ENCODE data around the gene BMPR1A. TPM values are rescaled to one million over a fixed set of nuclear protein-coding genes. Genes with fewer than 3 reads are reported as not detected.

BMPR1A gene
- total and polyA plus RNA-seq, 2 of the 4 experiments (the other 2 are of a cell fraction): 15.9 to 93.7 TPM

- Histone ChIP-seq H3K4me2 (ENCODE audit: low read depth, low read length) (peak overlapping the region; percentile 97), H2BK20ac (ENCODE audit: low read depth, low read length) (peak overlapping the region; percentile 5; the same call in 1 of the 2 replicates), H2AK5ac (ENCODE audit: low read depth, low read length) (peak overlapping the region; percentile 84), H4K91ac (ENCODE audit: insufficient read depth, low read depth, low read length) (peak overlapping the region; percentile 95), H3K4ac (ENCODE audit: low read depth, low read length) (peak overlapping the region; percentile 87), H2BK15ac (ENCODE audit: low read depth, low read length) (0 out of 3 replicates have a peak overlapping the region, but pooled peaks have one; percentile 10), H2BK120ac (ENCODE audit: low read depth, low read length) (peak overlapping the region; percentile 58), H3K79me1 (ENCODE audit: low read depth in 1 of 2, low read length in 2 of 2) (peaks cover 0 to 40% of the 10 kb centered on the region in 2 experiments; a peak in 3 of 4 replicates), H3K23ac (ENCODE audit: low read depth, low read length) (peak overlapping the region; percentile 70; the same call in 1 of the 2 replicates), H3K14ac (replicated peaks; ENCODE audit: low read depth, low read length) (peak overlapping the region; percentile 88), H2AK9ac (replicated peaks; ENCODE audit: low read depth, low read length, poor library complexity) (peak overlapping the region; percentile 99), H3K4me1 (ENCODE audit: control insufficient read depth, insufficient read depth, low read length) (peaks cover 36% of the 10 kb centered on the region), H3K9me1 (ENCODE audit: insufficient read depth, low read length) (peaks cover 20% of the 10 kb centered on the region), H2BK5ac (ENCODE audit: low read depth, low read length, poor library complexity, severe bottlenecking) (peak overlapping the region; percentile 85), H3K27me3 (ENCODE audit: control insufficient read depth, insufficient read depth, low read length) (no peaks in the 10 kb centered on the region), H3K9ac (ENCODE audit: low read depth, low read length) (peak overlapping the region; percentile 93), H3K27ac (ENCODE audit: insufficient read depth, low read length) (peak overlapping the region; percentile 92), H2AFZ (replicated peaks; ENCODE audit: low read length, poor library complexity) (peak overlapping the region; percentile 92), H3K9me3 (ENCODE audit: control insufficient read depth, insufficient read depth, low read length) (no peaks in the 10 kb centered on the region), H3K56ac (ENCODE audit: extremely low read depth, insufficient read depth, low read length) (peak overlapping the region; percentile 73), H4K8ac (ENCODE audit: low read depth in 2 of 2, low read length in 2 of 2) (peak overlapping the region; percentile 80 to 89; a peak in 3 of 4 replicates), H4K5ac (ENCODE audit: low read depth, low read length) (peak overlapping the region; percentile 86), H3K4me3 (ENCODE audit: insufficient read depth, low read depth, low read length) (peak overlapping the region; percentile 75), H4K20me1 (ENCODE audit: insufficient read depth, low read length) (no peaks in the 10 kb centered on the region; the same call in 1 of the 2 replicates), H3K18ac (ENCODE audit: low read depth, low read length) (peak overlapping the region; percentile 92), H3K36me3 (ENCODE audit: control insufficient read depth, insufficient read depth, low read length) (no peaks in the 10 kb centered on the region)
- no peak for DNase-seq
- in situ Hi-C loops (cut with MboI; ENCODE audit: low sequenced_read_pairs) (no loop called here), dilution Hi-C loops (cut with HindIII; ENCODE audit: low sequenced_read_pairs, unreplicated experiment) (no loop called here), intact Hi-C loops (cut with micrococcal nuclease) (no loop called here)
- ChIA-PET CTCF (no interaction called here), POLR2A (ENCODE audit: unreplicated experiment) (interaction anchor here (0.6 kb wide), 1 partner anchor 18 kb away, joined by 6 read pairs; no protein-coding TSS in a partner anchor)
- BruUV-seq (replicated peaks): no TSS peak
- TF ChIP-seq CHD1 (IDR thresholded peaks at IDR 0.05; ENCODE audit: low read depth, low read length) (peak; percentile 78; the same call in 1 of the 2 replicates), FOS (IDR thresholded peaks at IDR 0.05; ENCODE audit: low read depth, low read length) (no peak), POLR2A (IDR thresholded peaks at IDR 0.05; ENCODE audit: low read depth, low read length) (peak; percentile 90)
- ATAC-seq (ENCODE audit: low read depth): peak; percentile 35
- WGBS, 2 experiments (ENCODE audit: extremely low coverage in 2 of 2, insufficient read length in 1 of 2): 0% methylated on average over 7 of the region's 20 CpGs; no CpG with 5 or more reads in 1 of the 2 experiments
Observed at GRCh38 chr10:86970982-86971231, 214.5 kb downstream of the BMPR1A start.
